ENCODE data around the gene ASIC2. TPM values are rescaled to one million over a fixed set of nuclear protein-coding genes. Genes with fewer than 3 reads are reported as not detected.

The ASIC2 gene
- total RNA-seq, 2 donors from 2014 or later = 0.48 to 1.3 TPM

DNA sequence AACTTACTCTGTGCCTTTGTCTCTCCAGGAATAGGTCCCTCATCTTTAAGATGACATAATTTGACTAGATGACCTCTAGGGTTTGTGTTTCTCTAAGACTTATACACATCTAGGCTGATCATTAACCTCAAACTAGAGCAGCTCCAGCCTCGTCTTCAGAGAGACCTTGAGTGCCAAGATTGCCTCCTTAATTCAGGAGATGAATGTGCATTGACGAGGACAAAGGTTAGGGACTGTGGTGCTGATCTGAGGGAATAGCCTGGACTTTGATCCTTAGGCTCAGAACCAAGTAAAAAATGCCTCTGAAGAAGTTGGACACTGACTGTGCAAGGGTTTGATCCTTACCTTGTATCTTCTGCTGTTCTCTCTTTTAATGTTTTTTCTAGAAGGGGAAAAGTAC is 17.2 kb upstream of the ASIC2 start:
- Histone ChIP-seq H3K36me3 (no peaks in the 10 kb centered on the region), H3K27ac (no peak overlapping the region), H3K9me3 (no peaks in the 10 kb centered on the region), H3K4me3 (no peak overlapping the region), H3K27me3 (no peaks in the 10 kb centered on the region), H3K9ac (ENCODE audit: low read depth in 2 of 2, low read length in 2 of 2) (no peak overlapping the region), H3K4me1 (no peaks in the 10 kb centered on the region)
- TF ChIP-seq, protein P1, sequence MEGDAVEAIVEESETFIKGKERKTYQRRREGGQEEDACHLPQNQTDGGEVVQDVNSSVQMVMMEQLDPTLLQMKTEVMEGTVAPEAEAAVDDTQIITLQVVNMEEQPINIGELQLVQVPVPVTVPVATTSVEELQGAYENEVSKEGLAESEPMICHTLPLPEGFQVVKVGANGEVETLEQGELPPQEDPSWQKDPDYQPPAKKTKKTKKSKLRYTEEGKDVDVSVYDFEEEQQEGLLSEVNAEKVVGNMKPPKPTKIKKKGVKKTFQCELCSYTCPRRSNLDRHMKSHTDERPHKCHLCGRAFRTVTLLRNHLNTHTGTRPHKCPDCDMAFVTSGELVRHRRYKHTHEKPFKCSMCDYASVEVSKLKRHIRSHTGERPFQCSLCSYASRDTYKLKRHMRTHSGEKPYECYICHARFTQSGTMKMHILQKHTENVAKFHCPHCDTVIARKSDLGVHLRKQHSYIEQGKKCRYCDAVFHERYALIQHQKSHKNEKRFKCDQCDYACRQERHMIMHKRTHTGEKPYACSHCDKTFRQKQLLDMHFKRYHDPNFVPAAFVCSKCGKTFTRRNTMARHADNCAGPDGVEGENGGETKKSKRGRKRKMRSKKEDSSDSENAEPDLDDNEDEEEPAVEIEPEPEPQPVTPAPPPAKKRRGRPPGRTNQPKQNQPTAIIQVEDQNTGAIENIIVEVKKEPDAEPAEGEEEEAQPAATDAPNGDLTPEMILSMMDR (IDR thresholded peaks at IDR 0.05) = no peak
- no peak for DNase-seq
- intact Hi-C loops (cut with DNase I) = no loop called here

GRCh38 chr17:33303254-33303653 is 10.2 kb upstream of the ASIC2 start:
- Histone ChIP-seq H3K9ac (ENCODE audit: low read depth in 2 of 2, low read length in 2 of 2) (no peak overlapping the region), H3K27ac (no peak overlapping the region), H3K36me3 (no peaks in the 10 kb centered on the region), H3K27me3 (no peaks in the 10 kb centered on the region), H3K4me1 (no peaks in the 10 kb centered on the region), H3K4me3 (no peak overlapping the region), H3K9me3 (no peaks in the 10 kb centered on the region)
- intact Hi-C loops (cut with DNase I) = no loop called here
- TF ChIP-seq, protein P1 (IDR thresholded peaks at IDR 0.05) = no peak
- DNase-seq = no peak

- no peak overlapping the region for H3K9ac ChIP-seq (ENCODE audit: low read depth in 2 of 2, low read length in 2 of 2)
- no peaks in the 10 kb centered on the region for H3K36me3 ChIP-seq
- no peak overlapping the region for H3K4me3 ChIP-seq
- H3K27ac ChIP-seq = no peak overlapping the region
- no peaks in the 10 kb centered on the region for H3K9me3 ChIP-seq
- no peaks in the 10 kb centered on the region for H3K4me1 ChIP-seq
- no peaks in the 10 kb centered on the region for H3K27me3 ChIP-seq
- intact Hi-C loops (cut with DNase I) = no loop called here
- peak; percentile 27 for DNase-seq
- TF ChIP-seq, protein P1 (IDR thresholded peaks at IDR 0.05) = no peak
Measured at GRCh38 chr17:33302394-33302793, 9.3 kb upstream of the ASIC2 start.

DNA sequence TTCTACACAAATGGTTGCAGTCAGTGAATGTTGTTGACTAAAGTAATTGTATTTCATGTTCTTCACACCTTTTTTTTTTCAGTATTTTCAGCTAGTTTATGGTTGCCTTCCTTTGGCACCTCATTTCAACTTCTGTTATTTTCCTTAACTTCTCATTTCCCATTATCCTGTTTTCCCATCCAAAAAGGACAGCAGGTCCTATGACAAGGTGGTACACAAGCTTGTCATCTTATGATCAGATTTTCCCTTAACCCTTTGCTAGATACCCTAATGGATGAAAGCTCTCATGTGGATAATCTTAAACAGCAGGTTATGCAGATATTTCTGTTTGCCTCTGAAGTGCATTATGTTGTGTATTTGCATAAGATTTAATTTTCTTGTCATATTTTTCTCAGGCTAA is 7.1 kb upstream of the ASIC2 start:
- DNase-seq = no peak
- TF ChIP-seq, protein P1 (IDR thresholded peaks at IDR 0.05) = no peak
- H3K4me3 ChIP-seq = no peak overlapping the region
- no peak overlapping the region for H3K27ac ChIP-seq
- H3K36me3 ChIP-seq = no peaks in the 10 kb centered on the region
- no peaks in the 10 kb centered on the region for H3K27me3 ChIP-seq
- no peak overlapping the region for H3K9ac ChIP-seq (ENCODE audit: low read depth in 2 of 2, low read length in 2 of 2)
- intact Hi-C loops (cut with DNase I) = no loop called here
- no peaks in the 10 kb centered on the region for H3K9me3 ChIP-seq
- no peaks in the 10 kb centered on the region for H3K4me1 ChIP-seq

- intact Hi-C loops (cut with DNase I) = no loop called here
Measured at GRCh38 chr17:33299115-33299514, 6.0 kb upstream of the ASIC2 start.

More at GRCh38 chr17:33299115-33299514, 6.0 kb upstream of the ASIC2 start:
- no peaks in the 10 kb centered on the region for H3K4me1 ChIP-seq
- no peak overlapping the region for H3K9ac ChIP-seq (ENCODE audit: low read depth in 2 of 2, low read length in 2 of 2)
- no peak overlapping the region for H3K27ac ChIP-seq
- H3K4me3 ChIP-seq = no peak overlapping the region
- DNase-seq = no peak
- no peaks in the 10 kb centered on the region for H3K27me3 ChIP-seq
- TF ChIP-seq, protein P1 (IDR thresholded peaks at IDR 0.05) = no peak
- no peaks in the 10 kb centered on the region for H3K36me3 ChIP-seq
- no peaks in the 10 kb centered on the region for H3K9me3 ChIP-seq
